Measurements from ENCODE around the gene GRM4. TPM values are rescaled to one million over a fixed set of nuclear protein-coding genes. Genes with fewer than 3 reads are reported as not detected.

Gene GRM4
- total RNA-seq, 1 experiment from 2014 or later = not detected

GRCh38 chr6:34106900-34107299, 39.0 kb downstream of the GRM4 start:
- CTCF ChIA-PET = interaction anchor here (0.5 to 0.7 kb wide), 2 partner anchors 70 to 370 kb away, joined by 3 read pairs; no protein-coding TSS in a partner anchor
- H3K4me1 Mint-ChIP-seq (ENCODE audit: insufficient read depth, unreplicated experiment) = no peaks in the 10 kb centered on the region
- no TSS peak for BruUV-seq (replicated peaks)

GRCh38 chr6:34106421-34106820, 39.5 kb downstream of the GRM4 start:
- CTCF ChIA-PET = interaction anchor here (0.5 to 0.7 kb wide), 2 partner anchors 70 to 369 kb away, joined by 3 read pairs; no protein-coding TSS in a partner anchor
- DNase-seq (ENCODE audit: unreplicated experiment) = no peak
- H3K9me3 Mint-ChIP-seq (ENCODE audit: unreplicated experiment) = no peaks in the 10 kb centered on the region
- no peak overlapping the region for H3K4me3 Mint-ChIP-seq (ENCODE audit: unreplicated experiment)
- no peak for TF ChIP-seq CTCF (IDR thresholded peaks at IDR 0.05; ENCODE audit: unreplicated experiment)
- POLR2A ChIA-PET = interaction anchor here (0.6 kb wide), 1 partner anchor 21 kb away, joined by 3 read pairs; no protein-coding TSS in a partner anchor
- no peaks in the 10 kb centered on the region for H3K4me1 Mint-ChIP-seq (ENCODE audit: insufficient read depth, unreplicated experiment)
- H3K36me3 Mint-ChIP-seq (ENCODE audit: insufficient read depth, unreplicated experiment) = no peaks in the 10 kb centered on the region
- intact Hi-C loops (cut with micrococcal nuclease) = no loop called here
- H3K27me3 Mint-ChIP-seq (ENCODE audit: insufficient read depth, unreplicated experiment) = peaks cover 92% of the 10 kb centered on the region
- no peak overlapping the region for H3K27ac Mint-ChIP-seq (ENCODE audit: low read depth, unreplicated experiment)
- no TSS peak for BruUV-seq (replicated peaks)

More at GRCh38 chr6:34106900-34107299, 39.0 kb downstream of the GRM4 start:
- no peak for TF ChIP-seq CTCF (IDR thresholded peaks at IDR 0.05; ENCODE audit: unreplicated experiment)
- Mint-ChIP-seq H3K27ac (ENCODE audit: low read depth, unreplicated experiment) (no peak overlapping the region), H3K36me3 (ENCODE audit: insufficient read depth, unreplicated experiment) (no peaks in the 10 kb centered on the region), H3K27me3 (ENCODE audit: insufficient read depth, unreplicated experiment) (peaks cover 97% of the 10 kb centered on the region), H3K9me3 (ENCODE audit: unreplicated experiment) (no peaks in the 10 kb centered on the region), H3K4me3 (ENCODE audit: unreplicated experiment) (no peak overlapping the region)
- no peak for DNase-seq (ENCODE audit: unreplicated experiment)
- intact Hi-C loops (cut with micrococcal nuclease) = no loop called here
- POLR2A ChIA-PET = interaction anchor here (0.6 kb wide), 1 partner anchor 21 kb away, joined by 3 read pairs; no protein-coding TSS in a partner anchor

- peaks cover 86% of the 10 kb centered on the region for H3K27me3 Mint-ChIP-seq (ENCODE audit: insufficient read depth, unreplicated experiment)
- intact Hi-C loops (cut with micrococcal nuclease) = no loop called here
- H3K36me3 Mint-ChIP-seq (ENCODE audit: insufficient read depth, unreplicated experiment) = no peaks in the 10 kb centered on the region
- TF ChIP-seq CTCF (IDR thresholded peaks at IDR 0.05; ENCODE audit: unreplicated experiment) = no peak
- no peaks in the 10 kb centered on the region for H3K4me1 Mint-ChIP-seq (ENCODE audit: insufficient read depth, unreplicated experiment)
- POLR2A ChIA-PET = no interaction called here
- H3K4me3 Mint-ChIP-seq (ENCODE audit: unreplicated experiment) = no peak overlapping the region
- no TSS peak for BruUV-seq (replicated peaks)
- H3K9me3 Mint-ChIP-seq (ENCODE audit: unreplicated experiment) = no peaks in the 10 kb centered on the region
- no peak for DNase-seq (ENCODE audit: unreplicated experiment)
- CTCF ChIA-PET = no interaction called here
- H3K27ac Mint-ChIP-seq (ENCODE audit: low read depth, unreplicated experiment) = no peak overlapping the region
Observed at GRCh38 chr6:34104628-34105027, 41.3 kb downstream of the GRM4 start.

- no peaks in the 10 kb centered on the region for H3K36me3 Mint-ChIP-seq (ENCODE audit: insufficient read depth, unreplicated experiment)
- POLR2A ChIA-PET = no interaction called here
- no peaks in the 10 kb centered on the region for H3K9me3 Mint-ChIP-seq (ENCODE audit: unreplicated experiment)
- no peak overlapping the region for H3K4me3 Mint-ChIP-seq (ENCODE audit: unreplicated experiment)
- H3K4me1 Mint-ChIP-seq (ENCODE audit: insufficient read depth, unreplicated experiment) = no peaks in the 10 kb centered on the region
- CTCF ChIA-PET = no interaction called here
- DNase-seq (ENCODE audit: unreplicated experiment) = no peak
- H3K27ac Mint-ChIP-seq (ENCODE audit: low read depth, unreplicated experiment) = no peak overlapping the region
- no TSS peak for BruUV-seq (replicated peaks)
- H3K27me3 Mint-ChIP-seq (ENCODE audit: insufficient read depth, unreplicated experiment) = peaks cover 82% of the 10 kb centered on the region
- TF ChIP-seq CTCF (IDR thresholded peaks at IDR 0.05; ENCODE audit: unreplicated experiment) = no peak
- intact Hi-C loops (cut with micrococcal nuclease) = no loop called here
Observed at GRCh38 chr6:34104186-34104585, 41.7 kb downstream of the GRM4 start.

Data from MCF 10A (cell line).